GM19324 (cell line): ENCODE data around the gene SHISA6.

Experiments
- ATAC-seq: cut with Tn5 transposase; IDR thresholded peaks from one replicate; pipeline ENCODE4 v1.9.1; 2021; ENCODE audit warnings: mild to moderate bottlenecking, moderate library complexity; ENCODE audit not compliant: unreplicated experiment, low FRiP score

Gene SHISA6

DNA sequence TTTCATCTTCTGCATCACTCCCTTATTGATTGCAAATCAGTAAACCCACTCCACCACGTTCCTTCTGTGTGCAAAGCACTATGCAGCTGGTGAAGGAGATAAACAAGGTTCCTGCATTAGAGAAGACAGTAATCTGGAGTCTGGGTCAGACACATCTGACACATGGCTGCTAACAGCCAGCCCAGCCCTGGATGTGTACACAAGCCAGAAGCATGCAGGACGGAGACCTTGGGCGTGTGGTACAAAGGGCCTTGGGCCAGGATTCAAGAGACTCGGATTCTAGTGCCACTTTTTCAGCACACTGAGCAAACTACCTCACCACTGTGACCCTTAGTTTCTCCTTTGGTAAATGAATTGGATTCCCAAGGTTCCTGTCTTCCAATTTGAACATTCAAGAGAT, 270.7 kb downstream of the SHISA6 start:
- no peak for ATAC-seq

DNA sequence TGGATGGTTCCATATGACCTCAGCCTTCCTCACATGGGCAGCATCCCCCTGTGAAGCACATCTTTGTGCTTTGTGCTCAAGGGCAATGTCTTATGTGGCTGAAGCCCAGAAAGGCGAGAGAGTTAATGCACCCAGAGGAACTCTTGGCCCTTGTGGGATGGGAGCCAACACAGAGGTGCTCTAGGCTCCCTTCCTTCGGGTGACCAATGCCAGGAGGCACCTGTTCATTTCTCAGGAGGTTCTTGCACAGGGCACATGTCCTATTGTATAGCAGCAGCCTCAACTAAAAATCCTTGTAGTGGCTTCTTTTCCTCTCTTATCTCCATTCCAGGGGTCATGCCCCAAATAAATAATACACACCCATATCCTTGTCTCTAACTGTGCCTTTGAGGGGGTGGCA, 273.6 kb downstream of the SHISA6 start:
- no peak for ATAC-seq

DNA sequence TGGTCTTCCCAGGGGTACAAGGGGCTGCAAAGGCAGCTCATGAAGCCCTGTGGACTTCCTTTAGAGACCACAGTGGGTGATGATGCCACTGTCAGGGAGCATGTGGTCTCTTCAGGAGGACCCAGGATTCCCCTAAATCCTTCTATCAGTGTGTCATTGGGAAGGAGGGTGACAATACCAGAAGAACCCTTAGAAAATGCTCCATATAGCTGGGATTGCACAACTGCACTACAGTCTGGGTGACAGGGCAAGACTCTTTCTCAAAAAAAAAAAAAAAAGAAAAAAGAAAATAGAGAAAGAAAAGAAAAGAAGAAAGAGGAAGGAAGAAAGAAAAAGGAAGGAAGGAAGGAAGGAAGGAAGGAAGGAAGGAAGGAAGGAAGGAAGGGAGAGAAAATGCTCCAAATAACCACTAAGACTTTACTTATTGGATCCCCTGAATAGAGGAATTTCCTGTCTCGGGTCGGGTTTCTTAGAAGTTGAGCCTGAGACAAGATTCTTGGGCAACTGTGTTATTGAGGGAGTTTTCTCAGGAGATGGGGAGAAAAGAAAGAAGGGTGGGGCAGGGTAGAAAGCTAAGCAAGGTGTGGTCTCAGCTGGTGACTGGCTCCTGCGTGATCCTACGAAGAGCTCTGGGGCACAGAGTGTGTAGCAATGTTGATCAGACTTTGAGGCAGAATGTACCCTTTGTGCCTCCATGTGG, 274.1 kb downstream of the SHISA6 start:
- ATAC-seq: no peak

DNA sequence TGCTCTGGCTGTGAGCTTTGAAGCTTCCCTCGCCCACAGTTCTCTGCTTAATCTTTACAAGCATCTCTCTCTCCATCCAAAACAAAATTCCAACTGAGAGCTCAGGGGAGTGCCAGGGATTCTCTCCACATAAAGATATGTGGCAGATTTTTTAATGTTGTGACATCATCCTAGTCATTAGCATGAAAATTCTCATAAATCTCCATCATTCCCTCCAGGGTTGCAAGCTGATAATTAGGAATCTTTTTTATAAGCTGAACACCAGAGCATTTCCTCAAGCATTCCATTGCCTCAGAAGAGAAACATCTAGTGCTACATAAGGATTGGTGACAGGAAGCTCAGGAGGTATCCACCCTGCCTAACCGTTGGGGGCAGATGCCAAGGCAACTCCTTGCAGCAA, 274.9 kb downstream of the SHISA6 start:
- no peak for ATAC-seq

DNA sequence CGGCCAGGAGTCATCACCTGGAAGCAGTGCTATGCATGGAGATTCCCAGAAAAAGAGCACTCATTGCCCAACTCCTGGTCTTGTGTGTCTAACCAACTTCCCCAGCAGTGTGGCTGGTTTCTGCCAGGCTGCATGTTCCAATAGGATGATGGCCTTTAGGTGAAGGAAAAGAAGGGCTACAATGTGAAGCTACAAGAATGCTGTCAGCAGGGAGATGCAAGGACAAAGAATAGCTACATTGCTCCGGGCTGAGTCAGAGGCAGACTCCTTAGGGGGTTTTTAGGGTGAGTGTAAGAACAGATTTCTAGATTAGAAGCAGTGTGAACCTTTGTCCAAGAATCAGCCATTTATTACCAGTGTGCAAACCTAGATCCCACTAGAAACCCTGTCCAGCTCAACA, 294.2 kb downstream of the SHISA6 start:
- ATAC-seq: no peak

DNA sequence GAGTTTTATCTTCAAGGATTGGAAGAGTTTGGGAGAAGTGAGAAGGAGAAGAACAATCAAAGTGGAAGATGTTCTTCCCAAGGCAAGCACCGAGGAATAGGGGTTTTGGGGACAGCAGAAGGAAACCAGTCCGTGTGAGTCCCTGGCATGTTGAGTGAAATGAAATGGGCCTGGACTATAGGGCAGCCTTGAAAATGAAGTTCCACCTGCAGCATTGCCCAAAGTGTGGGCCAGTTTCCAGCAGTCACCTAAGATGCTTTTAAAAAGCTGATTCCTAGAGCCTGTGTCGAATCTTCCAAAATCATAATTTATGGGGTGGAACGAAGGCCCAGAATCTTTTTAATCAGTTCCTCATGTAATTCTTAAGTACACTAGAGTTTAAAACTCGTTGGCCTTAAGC, 297.4 kb downstream of the SHISA6 start:
- no peak for ATAC-seq

DNA sequence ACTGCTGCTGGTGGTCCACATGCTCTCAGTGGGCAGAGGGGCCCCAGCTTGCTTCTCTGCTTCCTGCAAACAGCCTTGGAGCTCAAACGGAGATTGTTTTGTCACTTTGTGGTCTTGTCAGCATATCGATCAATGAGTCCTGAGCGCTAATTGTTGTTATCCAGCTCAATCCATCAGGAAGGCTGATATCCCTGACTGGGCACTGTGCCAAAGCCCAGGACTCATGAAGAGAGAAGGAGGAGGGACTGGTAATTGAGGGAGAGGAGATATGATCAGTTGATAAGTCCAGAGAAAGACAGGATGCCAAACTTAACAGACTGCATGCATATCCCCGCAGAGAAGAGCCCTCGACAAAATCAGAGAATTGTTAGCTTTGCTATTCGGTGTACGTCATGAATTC, 298.6 kb downstream of the SHISA6 start:
- no peak for ATAC-seq

DNA sequence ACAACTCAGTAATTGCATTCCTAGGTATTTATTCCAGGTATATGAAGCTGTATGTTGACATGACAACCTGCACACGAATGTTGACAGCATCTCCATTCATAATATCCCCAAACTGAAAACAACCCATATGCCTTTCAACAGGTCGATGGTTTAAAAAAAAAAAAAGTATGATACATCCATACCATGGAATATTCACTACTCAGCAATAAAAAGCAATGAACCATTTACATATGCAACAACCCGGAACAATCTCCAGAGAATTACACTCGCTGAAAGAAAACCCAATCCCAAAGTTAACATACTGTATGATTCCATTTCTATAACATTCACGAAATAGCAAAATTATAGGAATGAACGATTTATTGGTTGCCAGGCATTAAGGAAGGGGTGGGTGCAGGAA, 304.0 kb downstream of the SHISA6 start:
- no peak for ATAC-seq

DNA sequence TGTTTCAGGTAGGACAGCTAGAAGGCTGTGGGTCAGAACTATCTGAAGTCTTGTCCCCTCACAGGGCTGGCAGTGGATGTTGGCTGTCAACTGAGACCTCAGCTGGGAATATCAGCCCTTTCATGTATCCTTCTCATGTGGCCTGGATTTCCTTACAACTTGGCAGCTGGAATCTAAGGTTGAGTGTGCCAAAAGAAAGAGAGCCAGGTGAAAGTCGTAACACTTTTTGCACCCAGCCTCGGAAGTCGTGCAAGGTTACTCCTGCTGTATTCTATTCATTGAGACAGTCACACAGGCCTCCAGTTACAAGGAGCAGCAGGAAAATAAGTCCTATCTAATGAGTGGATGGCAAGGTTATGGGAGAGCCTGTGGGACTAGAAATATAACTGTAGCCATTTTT, 304.7 kb downstream of the SHISA6 start:
- ATAC-seq: no peak

DNA sequence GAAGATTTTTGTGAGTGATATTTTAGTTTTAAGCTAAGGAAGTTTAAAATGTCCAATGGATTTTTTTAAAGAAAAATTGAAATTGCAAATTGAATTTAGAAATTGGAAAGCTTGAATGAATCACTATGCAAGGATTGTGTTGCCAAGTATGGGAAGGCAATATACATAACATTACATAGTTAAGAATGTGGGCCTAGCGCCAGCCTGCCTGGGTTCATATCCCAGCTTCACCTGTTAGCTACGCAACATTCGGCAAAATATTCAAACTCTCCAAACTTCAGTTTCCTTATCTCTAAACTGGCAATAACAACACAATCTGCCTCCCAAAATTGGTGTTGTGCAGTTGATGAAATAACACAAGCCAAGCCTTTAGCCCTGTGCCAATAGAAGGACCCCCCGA, 306.8 kb downstream of the SHISA6 start:
- ATAC-seq: no peak

DNA sequence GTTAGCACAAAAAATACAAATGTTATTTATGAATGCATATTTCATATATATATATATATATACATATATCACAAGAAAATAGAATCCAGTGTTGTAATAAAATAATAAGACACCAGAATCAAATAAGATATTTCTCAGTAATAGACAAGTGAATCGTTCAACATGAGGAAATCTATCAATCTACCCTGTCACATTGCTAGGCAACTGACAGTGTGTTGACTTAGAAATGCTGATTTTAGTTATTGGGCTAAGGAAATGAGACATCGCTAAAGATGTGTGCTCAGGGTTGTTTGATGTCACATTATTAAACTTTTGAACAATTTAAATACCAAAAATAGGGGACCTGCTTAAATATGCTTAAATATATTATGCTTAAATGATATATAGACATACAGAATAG, 307.4 kb downstream of the SHISA6 start:
- no peak for ATAC-seq

DNA sequence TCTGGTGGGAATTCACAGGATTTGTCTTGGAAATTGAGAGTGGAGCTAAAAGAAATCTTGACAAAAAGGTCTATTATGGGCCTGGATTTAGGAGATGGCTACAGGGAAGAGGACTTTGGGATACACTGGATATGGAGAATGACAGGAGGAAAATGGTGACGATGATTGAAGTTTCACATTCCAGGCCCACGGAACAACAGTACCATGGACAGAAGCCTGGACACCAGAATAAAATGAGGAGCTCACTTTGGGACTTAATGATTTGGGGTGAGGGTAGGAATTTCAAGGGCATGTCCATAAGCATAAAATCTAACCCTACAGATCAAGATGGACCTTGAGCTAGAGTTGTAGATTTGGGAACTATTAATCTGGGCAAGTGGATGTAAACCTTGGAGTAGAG, 309.4 kb downstream of the SHISA6 start:
- no peak for ATAC-seq

DNA sequence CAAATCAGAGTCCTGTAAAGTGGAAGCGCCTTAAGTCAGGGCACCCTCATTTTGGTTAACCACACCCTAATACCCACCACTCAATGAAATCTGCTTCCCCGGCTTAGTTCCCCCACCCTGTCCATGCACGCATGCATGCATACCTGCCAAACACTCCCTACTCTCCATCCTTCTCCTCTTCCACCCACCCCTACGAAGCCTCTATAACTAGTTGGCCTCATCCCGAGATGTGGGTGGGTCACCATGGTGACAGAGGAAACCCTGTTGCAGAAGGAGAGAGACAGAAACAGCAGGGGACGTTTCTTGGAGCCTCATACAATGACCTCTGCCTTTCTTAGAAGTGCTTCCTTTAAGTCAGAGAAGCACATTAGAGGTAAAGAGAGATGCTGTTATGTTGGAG, 310.4 kb downstream of the SHISA6 start:
- no peak for ATAC-seq

DNA sequence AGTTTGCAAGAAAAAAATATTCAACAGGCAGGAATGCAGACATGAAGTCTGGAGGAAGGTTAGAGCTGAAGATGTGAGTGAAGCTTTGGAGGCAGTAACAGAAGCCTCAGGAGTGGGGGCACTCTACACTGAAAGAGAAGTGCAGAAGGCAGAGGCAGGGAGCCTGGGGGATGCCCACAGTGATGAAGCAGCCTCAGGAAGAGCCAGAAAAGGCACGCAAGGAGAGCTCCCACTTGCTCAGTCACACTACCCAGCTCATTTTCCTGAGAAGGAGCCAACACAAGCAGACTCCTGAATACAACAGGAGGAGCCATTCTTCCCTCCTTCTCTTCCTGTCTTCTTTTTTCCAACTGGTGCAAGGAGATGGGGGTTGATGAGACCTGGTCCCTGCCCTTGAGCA, 312.1 kb downstream of the SHISA6 start:
- ATAC-seq: no peak

DNA sequence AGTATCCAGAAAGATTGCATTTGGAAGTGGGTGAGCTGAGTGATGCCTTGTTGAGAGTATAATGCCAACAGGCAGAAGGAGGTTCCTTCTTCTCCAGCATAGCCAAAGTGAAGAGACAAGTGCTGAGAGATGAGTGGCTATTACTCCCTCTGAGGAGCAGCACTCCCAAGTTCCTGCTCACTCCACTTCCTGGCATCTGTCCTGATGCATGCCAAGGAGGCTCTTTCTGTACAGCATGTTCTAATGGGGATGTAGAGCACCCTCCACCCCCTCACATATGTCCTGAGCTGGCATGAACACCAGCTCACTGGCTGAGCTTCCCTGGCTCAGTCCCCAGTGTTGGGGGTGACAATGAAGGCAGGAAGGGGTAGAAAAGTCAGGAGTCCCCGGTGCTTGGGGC, 313.0 kb downstream of the SHISA6 start:
- no peak for ATAC-seq

DNA sequence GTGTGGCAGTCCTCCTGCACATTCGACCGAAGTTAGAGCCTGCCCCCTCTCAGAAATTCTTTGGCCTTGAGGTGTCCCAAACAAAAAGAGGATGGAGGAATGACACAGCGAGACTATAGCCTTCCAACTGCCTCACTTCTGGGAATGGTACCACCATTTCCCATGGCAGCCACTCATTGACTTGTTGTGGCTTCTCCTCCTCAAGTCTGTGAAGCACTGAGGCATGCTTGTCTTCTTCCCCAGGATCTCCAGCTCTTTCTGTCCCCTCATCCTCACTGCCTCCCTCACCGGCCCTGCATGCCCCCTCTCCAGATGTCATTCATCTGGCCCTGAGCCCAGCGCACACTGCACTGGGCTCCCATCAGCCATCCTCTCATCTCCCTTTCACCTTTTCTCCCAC, 313.5 kb downstream of the SHISA6 start:
- no peak for ATAC-seq

DNA sequence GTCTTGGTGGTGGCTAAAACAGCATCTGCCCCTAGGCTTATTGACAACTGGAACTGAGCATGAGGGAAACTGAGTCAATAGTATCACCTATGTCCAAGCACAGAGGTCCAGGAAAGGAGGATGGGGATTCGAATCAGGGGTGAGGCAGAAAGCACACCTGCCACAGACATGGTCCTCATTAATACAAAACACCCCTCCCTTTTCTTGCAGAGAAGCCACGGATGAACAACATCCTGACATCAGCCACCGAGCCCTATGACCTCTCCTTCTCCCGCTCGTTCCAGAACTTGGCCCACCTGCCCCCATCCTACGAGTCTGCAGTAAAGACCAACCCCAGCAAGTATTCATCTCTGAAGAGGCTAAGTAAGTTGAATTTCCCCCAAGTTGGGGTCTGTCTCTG, 314.5 kb downstream of the SHISA6 start:
- ATAC-seq: no peak

DNA sequence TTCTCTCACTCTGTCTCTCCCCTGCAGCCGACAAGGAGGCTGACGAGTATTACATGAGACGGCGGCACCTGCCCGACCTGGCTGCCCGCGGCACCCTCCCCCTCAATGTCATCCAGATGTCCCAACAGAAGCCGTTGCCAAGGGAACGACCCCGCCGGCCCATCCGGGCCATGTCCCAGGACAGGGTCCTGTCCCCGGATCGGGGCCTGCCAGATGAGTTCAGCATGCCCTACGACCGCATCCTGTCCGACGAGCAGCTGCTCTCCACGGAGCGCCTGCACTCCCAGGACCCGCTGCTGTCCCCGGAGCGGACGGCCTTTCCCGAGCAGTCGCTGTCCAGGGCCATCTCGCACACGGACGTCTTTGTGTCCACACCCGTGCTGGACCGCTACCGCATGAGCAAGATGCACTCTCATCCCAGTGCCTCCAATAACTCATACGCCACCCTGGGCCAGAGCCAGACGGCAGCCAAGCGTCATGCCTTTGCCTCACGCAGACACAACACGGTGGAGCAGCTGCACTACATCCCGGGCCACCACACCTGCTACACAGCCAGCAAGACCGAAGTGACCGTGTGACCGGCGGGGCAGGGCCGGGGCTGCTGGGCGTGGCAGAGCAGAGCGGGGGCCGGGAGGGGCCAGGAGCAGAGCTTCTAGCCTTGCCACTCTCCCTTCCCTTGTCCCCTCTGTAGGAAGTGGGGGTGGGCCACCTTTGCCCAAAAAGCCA, 316.9 kb downstream of the SHISA6 start:
- no peak for ATAC-seq

DNA sequence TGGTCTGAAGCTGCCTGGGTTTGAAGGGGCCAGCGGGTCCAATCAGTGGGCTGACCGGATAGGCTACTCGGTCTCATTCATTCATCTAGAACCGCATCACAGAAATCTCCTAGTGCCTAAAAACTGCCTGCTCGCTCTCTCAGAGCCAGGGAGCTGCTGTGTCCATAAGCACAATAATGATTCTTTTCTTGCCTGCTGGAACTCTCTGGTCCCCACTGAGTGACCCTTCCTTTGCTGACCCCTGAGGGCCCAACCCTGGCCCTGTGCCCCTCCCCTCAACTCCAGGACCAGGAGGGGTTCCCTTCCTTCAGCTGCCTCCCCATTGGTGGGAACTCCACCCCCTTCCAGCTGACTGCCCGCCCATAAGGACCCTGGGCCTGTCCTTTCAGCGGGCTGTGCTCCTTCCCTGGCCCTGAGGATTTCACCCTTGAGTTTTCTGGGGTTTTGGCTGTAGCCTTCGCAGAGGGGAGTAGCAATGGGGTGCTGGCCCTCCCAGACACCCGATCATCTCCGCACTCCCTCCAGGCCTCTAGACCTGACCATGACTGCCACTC, 317.7 kb downstream of the SHISA6 start:
- ATAC-seq: no peak

DNA sequence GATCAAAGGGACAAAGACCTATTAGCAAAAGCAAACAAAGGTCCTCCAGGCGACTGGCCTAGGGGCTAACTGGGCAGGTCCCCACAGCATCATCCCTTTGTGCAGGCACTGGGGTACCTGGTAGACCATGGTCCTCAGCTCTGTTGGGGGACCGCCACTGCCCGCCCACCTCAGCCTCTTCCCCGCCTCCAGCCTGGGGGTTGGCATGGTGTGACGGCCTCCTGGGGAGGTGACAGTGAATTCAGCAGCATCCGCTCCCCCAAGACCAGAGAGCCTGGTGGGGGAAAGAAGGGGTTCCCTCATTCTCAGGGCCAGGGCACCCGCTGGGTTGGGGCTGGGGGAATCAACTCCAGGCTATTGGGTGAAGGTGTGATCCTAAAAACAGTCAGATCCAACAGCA, 318.6 kb downstream of the SHISA6 start:
- ATAC-seq: no peak

DNA sequence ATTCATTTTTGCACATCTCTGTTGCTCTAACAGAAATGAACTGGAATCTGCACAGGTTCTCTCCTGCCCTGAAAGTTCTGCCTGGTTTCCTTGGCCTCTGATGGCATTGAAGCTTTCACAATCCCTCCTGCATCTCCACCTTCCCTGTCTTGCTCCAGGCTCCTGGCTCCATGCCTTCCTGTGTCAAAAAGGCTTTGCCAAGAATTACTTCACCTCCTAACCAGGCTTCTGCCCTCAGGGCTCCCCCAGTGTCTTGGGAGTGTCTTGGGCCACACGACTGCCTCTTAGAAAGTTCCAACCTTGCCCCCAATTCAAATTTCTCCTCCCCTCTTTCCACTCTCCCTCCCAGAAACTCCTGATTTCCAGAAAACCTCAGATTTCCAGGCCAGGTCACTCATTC, 320.3 kb downstream of the SHISA6 start:
- ATAC-seq: no peak

DNA sequence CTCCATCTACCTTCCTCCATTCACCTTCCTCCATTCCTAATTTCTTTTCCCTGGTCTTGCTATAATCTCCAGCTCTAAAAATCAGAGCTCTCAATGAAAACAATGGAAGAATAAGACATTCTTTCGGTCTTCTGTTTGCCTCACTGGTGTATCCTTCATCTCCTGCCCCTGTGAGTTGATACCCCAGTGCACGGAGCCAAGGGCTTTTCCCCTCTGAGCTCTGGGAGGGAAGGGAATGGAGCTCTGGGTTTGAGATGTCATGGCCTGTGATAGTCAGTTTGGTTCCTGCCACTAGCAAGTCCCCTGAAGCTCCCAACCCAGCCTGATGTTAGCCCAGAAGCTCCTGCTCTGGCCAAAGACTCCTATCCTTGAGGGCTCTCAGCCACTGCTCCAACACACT, 320.7 kb downstream of the SHISA6 start:
- ATAC-seq: no peak
